Activated CD8-positive, alpha-beta memory T cell treated with anti-CD3 and anti-CD28 coated beads for 24 hours (primary cell): Measurements from ENCODE around the gene PLEKHJ1.

Source experiments
- DNase-seq: peaks from one replicate; pipeline ENCODE4 v3.0.0-alpha.2; 2020

The PLEKHJ1 gene

GRCh38 chr19:2269244-2270156 lies 33.4 kb upstream of the PLEKHJ1 start:
- peak; percentile 100 for DNase-seq

GRCh38 chr19:2268861-2269243 lies 32.7 kb upstream of the PLEKHJ1 start:
- no peak for DNase-seq

- DNase-seq, result no peak
Measured at GRCh38 chr19:2268480-2268830, 32.3 kb upstream of the PLEKHJ1 start.

- DNase-seq, result no peak
Measured at GRCh38 chr19:2266183-2266993, 30.3 kb upstream of the PLEKHJ1 start.

- peak; percentile 78 for DNase-seq
Measured at GRCh38 chr19:2261438-2262172, 25.5 kb upstream of the PLEKHJ1 start.

GRCh38 chr19:2260341-2260805 lies 24.2 kb upstream of the PLEKHJ1 start:
- DNase-seq, result no peak

- no peak for DNase-seq
Measured at GRCh38 chr19:2259336-2259735, 23.2 kb upstream of the PLEKHJ1 start.

- no peak for DNase-seq
Measured at GRCh38 chr19:2255982-2256685, 20.0 kb upstream of the PLEKHJ1 start, which contains the start of gene JSRP1. Gene JSRP1, minus strand, starts transcription at chr19:2256417. Its CDS starts 1,103 bp downstream, at chr19:2255314.

- DNase-seq, result no peak
Measured at GRCh38 chr19:2255112-2255845, 19.1 kb upstream of the PLEKHJ1 start.

GRCh38 chr19:2254064-2254872 lies 18.1 kb upstream of the PLEKHJ1 start:
- no peak for DNase-seq

- peak; percentile 84 for DNase-seq
Measured at GRCh38 chr19:2253106-2254063, 17.3 kb upstream of the PLEKHJ1 start.

GRCh38 chr19:2252797-2253105 lies 16.6 kb upstream of the PLEKHJ1 start:
- no peak for DNase-seq

- DNase-seq, result peak; percentile 79
Measured at GRCh38 chr19:2252055-2252796, 16.1 kb upstream of the PLEKHJ1 start.

GRCh38 chr19:2251106-2252054 lies 15.3 kb upstream of the PLEKHJ1 start:
- DNase-seq, result no peak

GRCh38 chr19:2250766-2251105 lies 14.6 kb upstream of the PLEKHJ1 start:
- no peak for DNase-seq

GRCh38 chr19:2249880-2250765 lies 14.0 kb upstream of the PLEKHJ1 start:
- no peak for DNase-seq
